ENCODE measurements around the gene APBA1.

DNA sequence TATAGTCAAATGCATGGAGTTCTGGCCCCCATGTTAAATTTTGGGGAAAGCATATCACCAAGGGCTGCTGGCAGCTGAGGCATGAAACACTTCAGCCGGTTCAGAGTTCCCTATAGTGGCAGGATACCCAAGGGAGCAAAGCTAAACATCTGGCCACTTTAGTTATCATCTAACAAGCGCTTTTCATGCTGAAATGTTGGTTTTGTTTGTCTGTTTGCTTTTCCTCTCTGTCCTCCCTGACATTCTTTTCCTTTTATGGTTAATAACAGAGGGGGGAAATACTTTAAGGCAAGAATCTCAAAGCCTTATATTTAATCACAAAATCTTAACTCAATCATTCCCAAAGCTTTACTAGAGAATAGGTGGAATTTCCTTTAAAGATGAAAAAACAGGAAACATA is 11.9 kb downstream of the APBA1 start:
- TF ChIP-seq POLR2A (IDR thresholded peaks at IDR 0.05), result no peak
- TF ChIP-seq, protein P1, sequence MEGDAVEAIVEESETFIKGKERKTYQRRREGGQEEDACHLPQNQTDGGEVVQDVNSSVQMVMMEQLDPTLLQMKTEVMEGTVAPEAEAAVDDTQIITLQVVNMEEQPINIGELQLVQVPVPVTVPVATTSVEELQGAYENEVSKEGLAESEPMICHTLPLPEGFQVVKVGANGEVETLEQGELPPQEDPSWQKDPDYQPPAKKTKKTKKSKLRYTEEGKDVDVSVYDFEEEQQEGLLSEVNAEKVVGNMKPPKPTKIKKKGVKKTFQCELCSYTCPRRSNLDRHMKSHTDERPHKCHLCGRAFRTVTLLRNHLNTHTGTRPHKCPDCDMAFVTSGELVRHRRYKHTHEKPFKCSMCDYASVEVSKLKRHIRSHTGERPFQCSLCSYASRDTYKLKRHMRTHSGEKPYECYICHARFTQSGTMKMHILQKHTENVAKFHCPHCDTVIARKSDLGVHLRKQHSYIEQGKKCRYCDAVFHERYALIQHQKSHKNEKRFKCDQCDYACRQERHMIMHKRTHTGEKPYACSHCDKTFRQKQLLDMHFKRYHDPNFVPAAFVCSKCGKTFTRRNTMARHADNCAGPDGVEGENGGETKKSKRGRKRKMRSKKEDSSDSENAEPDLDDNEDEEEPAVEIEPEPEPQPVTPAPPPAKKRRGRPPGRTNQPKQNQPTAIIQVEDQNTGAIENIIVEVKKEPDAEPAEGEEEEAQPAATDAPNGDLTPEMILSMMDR (IDR thresholded peaks at IDR 0.05), result no peak

All from heart left ventricle (tissue), 13 donors.